HG02973 (cell line): ENCODE data around the gene TMEM59.

ENCODE experiments used
- ATAC-seq: cut with Tn5 transposase; IDR thresholded peaks from one replicate; pipeline ENCODE4 v1.9.1; 2021; ENCODE audit warnings: moderate library complexity; ENCODE audit not compliant: unreplicated experiment

The TMEM59 gene

DNA sequence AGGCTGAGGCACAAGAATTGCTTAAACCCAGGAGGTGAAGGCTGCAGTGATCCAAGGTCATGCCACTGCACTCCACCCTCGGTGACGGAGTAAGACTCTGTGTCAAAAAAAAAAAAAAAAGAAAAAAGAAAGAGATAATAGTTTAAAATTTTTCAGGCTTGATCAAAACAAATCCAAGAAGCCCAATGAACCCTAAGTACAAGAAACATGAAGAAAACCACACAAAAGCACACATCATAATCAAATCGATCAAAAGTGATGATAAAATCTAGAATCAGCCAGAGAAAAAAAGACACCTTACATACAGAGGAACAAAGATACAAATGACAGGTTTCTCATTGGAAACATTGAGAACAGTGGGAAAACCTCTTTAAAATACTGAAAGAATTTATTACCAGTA, 66.5 kb downstream of the TMEM59 start:
- no peak for ATAC-seq

DNA sequence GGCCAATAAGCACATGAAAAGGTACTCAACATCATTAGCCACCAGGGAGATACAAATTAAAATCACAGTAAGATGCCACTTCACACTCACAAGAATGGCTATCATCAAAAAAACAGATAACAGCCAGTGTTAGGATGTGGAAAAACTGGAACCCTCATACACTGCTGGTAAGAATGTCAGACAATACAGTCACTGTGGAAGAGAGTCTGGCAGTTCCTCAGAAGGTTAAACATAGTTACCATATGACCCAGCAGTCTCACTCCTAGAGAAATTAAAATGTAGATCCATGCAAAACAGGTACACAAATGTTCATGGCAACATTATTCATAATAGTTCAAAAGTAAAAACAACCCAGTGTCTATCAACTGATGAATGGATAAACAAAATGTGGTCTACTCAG, 68.3 kb downstream of the TMEM59 start:
- ATAC-seq, result no peak

DNA sequence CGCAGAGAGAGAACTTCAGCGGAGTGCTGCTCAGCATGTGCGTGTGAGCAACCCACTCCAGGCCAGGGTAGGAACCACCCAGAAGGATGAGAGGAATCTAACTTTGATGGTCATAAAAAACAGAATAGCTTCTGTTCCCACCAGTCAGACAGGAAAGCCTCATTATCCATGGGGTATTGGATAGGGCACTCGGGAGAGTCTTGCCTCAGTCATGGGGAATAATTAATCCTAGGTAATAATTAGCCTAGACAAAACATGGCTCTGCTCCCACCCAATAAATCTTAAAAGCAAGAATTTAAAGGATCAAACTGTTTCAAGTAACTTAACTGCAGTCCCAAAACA, 70.3 kb downstream of the TMEM59 start:
- no peak for ATAC-seq

DNA sequence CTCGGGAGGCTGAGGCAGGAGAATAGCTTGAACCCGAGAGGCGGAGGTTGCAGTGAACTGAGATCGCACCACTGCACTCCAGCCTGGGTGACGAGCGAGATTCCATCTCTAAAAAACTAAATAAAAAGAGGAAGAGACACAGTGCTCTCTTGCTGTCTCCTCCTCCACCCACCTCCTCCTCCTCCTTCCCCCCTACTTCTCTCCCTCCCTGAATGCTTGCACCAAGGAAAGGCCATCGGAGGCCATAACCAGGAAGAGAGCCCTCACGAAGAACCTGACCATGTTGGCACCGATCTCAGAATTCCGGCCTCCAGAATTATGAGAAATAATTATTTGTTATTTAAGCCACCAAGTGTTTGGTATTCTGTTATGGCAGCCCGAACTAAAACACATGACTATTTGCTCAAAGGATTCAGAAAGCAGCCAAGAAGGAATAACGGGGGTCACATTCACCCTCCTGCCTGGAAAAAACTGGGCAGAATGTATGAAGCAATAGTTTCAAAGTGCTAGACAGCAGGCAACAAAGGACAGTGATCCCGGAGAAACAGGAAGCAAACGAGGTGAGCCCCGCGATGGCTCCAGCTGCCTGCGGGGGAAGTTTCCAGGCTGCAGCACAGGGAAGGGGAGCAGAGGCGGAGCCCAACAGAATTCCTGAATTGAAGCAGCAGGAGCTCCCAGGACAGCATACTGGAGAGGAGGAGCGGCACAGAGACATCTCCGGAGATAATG, 70.8 kb downstream of the TMEM59 start:
- ATAC-seq, result no peak

DNA sequence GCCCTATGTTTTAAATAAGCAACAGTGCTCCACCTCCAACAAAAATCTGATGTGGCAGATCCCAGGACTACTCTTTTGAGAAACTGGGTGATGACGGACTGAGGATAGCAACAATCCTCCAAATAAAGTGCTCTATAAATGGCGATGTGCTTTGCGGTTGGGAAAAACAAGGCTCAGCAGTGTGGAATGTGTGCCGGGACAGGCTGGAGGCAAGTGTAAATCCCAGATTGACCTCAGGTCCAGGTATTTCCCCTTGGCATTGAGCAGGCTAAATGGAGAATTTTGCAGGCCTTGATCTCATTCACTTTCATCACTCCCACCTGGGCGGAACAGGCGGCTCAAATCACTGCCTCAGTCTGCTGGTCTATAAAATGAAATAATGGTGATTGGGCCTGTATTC, 71.8 kb downstream of the TMEM59 start:
- ATAC-seq, result no peak

DNA sequence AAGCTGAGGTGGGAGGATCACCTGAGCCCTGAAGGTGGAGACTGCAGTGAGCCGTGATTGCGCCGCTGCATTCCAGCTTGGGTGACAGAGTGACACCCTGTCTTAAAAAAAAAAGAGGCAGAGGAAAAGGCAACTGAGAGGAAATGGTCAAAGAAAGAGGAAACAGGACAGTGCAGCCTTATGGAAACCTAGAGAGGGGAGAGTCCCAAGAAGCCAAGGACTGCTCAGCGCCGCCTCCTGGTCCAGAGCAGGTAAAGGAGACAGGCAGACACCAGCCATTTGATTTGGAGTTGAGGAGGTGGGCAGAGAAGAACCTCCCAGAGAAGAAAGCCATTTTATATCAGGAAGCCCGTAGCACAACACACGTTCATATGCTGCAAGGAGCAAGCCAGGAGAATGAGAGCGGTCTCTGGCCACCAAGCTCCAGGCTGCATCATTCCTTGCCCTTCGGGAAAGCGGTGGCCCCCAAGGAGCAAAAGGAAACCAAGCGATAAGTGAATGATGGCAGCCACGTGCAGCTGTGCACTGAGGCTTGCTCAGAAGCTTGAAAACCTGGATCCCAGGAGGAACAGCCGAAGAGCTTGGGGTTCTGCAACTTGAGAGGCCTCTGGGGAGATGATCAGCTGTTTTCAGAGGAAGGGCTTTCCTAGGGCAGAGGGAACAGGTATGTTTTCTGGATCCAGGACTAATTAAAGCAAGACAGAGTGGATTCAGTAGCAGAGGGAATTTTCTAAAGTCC, 73.1 kb downstream of the TMEM59 start:
- ATAC-seq, result no peak
